HCT116 (cell line): ENCODE results near the gene PACRG.

Source experiments
- CBX3 ChIP-seq: IDR thresholded peaks from 2 replicates; pipeline ENCODE4 v1.6.1; 2012; ENCODE audit warnings: low read depth
- CEBPB ChIP-seq: IDR thresholded peaks from 2 replicates; pipeline ENCODE4 v1.6.1; 2012; ENCODE audit warnings: low read depth
- CTCF ChIP-seq, 3 experiments: fragments of 200-600 bp in 1 of 3; sonication (generic) in 1 of 3; IDR thresholded peaks in 2 of 3; conservative IDR thresholded peaks in 1 of 3; 2 replicates each; pipeline ENCODE4 v1.5.1; 2012 to 2017; ENCODE audit warnings: low read depth in 2 of 3, low read length in 2 of 3, antibody characterized with exemption in 1 of 3, borderline replicate concordance in 1 of 3, control low read depth in 1 of 3, mild to moderate bottlenecking in 1 of 3, mixed read lengths in 1 of 3, mixed run types in 1 of 3, moderate library complexity in 1 of 3; ENCODE audit not compliant: insufficient read depth in 1 of 3
- EGR1 ChIP-seq: IDR thresholded peaks from 2 replicates; pipeline ENCODE4 v1.6.1; 2012; ENCODE audit warnings: low read depth
- EZH2 ChIP-seq: fragments of 200-600 bp; sonication (generic); IDR thresholded peaks from 2 replicates; pipeline ENCODE4 v1.6.1; 2017; ENCODE audit warnings: antibody characterized with exemption, mixed run types
- EZH2phosphoT487 ChIP-seq: fragments of 200-600 bp; IDR thresholded peaks from 2 replicates; pipeline ENCODE4 v1.6.1; 2018; ENCODE audit warnings: antibody characterized with exemption, borderline replicate concordance
- MAX ChIP-seq: IDR thresholded peaks from 2 replicates; pipeline ENCODE4 v1.6.1; 2012
- POLR2A ChIP-seq: IDR thresholded peaks from 2 replicates; pipeline ENCODE4 v1.7.0; 2011; ENCODE audit warnings: borderline replicate concordance; ENCODE audit not compliant: insufficient read depth, insufficient read length; ENCODE audit errors: extremely low read depth
- POLR2AphosphoS5 ChIP-seq: IDR thresholded peaks from 2 replicates; pipeline ENCODE4 v1.6.1; 2011; ENCODE audit warnings: mild to moderate bottlenecking, low read depth, low read length, moderate library complexity
- REST ChIP-seq: IDR thresholded peaks from 2 replicates; pipeline ENCODE4 v1.6.1; 2012; ENCODE audit warnings: low read depth
- TCF7L2 ChIP-seq: IDR thresholded peaks from 2 replicates; pipeline ENCODE4 v1.7.0; 2011; ENCODE audit warnings: borderline replicate concordance, inconsistent platforms; ENCODE audit not compliant: insufficient read depth, insufficient read length; ENCODE audit errors: extremely low read depth

- TF ChIP-seq CTCF (IDR thresholded peaks at IDR 0.05 in 2 of 3, conservative IDR thresholded peaks at IDR 0.05 in 1 of 3; ENCODE audit: borderline replicate concordance in 1 of 3, insufficient read depth in 1 of 3, low read depth in 2 of 3, low read length in 2 of 3) (no peak), POLR2A (no peak), EZH2 (no peak), POLR2AphosphoS5 (no peak), TCF7L2 (no peak), EGR1 (no peak), CBX3 (no peak), MAX (no peak), REST (no peak), CEBPB (no peak), EZH2phosphoT487 (no peak)
Measured at GRCh38 chr6:163290545-163291274, 562.9 kb downstream of the PACRG start.
